HG02642 (cell line): ENCODE data around the gene AIG1.
"Not testable (repeated sequence)": the region's sequence is repeated elsewhere in the genome, so short reads cannot be mapped to it uniquely, and the experiment has no call there.

Experiments used
- ATAC-seq: cut with Tn5 transposase; IDR thresholded peaks from one replicate; pipeline ENCODE4 v1.9.1; 2021; ENCODE audit warnings: mild to moderate bottlenecking; ENCODE audit not compliant: unreplicated experiment, poor library complexity

The AIG1 gene

GRCh38 chr6:143218233-143218632, 157.5 kb downstream of the AIG1 start:
- no peak for ATAC-seq

GRCh38 chr6:143221698-143222097, 161.0 kb downstream of the AIG1 start:
- ATAC-seq = no peak

DNA sequence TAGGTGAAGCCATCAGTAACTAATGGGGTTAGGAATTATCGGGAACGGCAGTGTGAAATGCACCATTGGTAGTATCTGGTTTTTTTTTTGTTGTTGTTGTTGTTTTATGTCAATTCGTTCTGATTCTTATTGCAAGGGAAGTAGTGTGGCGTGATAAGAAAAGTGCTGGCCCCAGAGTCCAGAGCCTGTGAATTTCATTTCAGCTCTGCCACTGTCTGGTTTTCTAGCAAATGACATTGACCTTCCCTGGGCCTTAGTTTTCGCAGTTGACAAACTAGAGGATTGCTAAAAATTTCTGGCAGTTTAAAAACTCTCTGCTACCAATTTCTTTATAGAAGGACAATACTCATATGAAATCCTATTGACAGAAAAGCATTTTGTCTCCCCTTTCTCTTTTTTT, 161.6 kb downstream of the AIG1 start:
- ATAC-seq = no peak

GRCh38 chr6:143222801-143223231, 162.1 kb downstream of the AIG1 start:
- no peak for ATAC-seq

GRCh38 chr6:143223895-143224294, 163.2 kb downstream of the AIG1 start:
- ATAC-seq = no peak

DNA sequence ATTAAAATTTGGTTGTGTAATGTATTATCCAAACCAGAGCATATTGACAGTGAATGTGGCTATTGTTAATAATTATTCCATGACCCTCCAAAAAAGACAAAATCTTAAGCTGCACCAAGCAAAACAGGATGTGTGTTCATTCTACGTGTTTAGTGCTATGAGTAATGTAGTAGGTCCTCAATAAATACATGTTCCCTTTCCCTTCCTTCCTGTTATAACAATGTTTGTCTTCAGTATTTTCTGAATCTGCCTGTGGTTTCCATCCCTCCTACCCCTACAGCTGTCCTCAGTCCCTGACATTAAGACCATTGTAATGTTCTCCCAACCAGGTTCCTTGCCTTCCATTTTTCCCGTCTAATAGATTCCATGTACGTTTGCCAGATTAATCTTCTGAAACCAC, 163.8 kb downstream of the AIG1 start:
- no peak for ATAC-seq

DNA sequence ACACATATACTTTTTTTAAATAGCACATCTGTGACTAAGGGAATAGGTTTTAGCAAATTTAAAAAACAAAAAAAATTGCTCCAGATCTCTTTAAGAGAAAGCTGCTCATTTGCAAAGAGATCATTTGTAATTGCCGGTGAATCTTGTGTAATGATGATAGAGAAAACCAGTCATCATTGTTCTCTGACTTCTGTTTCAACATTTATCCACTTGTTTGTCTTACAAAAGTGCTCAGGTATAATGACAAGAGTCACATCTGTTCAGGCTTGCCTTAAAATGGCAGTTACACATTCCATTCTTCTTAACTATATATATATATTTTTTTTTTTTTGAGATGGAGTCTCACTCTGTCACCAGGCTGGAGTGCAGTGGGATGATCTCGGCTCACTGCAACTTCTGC, 165.2 kb downstream of the AIG1 start:
- no peak for ATAC-seq

GRCh38 chr6:143227675-143228074, 167.0 kb downstream of the AIG1 start:
- no peak for ATAC-seq

GRCh38 chr6:143229400-143229799, 168.7 kb downstream of the AIG1 start:
- ATAC-seq = no peak

GRCh38 chr6:143232849-143233248, 172.2 kb downstream of the AIG1 start:
- ATAC-seq = no peak

GRCh38 chr6:143233554-143234285, 173.0 kb downstream of the AIG1 start:
- no peak for ATAC-seq

GRCh38 chr6:143234734-143235133, 174.0 kb downstream of the AIG1 start:
- ATAC-seq = no peak

DNA sequence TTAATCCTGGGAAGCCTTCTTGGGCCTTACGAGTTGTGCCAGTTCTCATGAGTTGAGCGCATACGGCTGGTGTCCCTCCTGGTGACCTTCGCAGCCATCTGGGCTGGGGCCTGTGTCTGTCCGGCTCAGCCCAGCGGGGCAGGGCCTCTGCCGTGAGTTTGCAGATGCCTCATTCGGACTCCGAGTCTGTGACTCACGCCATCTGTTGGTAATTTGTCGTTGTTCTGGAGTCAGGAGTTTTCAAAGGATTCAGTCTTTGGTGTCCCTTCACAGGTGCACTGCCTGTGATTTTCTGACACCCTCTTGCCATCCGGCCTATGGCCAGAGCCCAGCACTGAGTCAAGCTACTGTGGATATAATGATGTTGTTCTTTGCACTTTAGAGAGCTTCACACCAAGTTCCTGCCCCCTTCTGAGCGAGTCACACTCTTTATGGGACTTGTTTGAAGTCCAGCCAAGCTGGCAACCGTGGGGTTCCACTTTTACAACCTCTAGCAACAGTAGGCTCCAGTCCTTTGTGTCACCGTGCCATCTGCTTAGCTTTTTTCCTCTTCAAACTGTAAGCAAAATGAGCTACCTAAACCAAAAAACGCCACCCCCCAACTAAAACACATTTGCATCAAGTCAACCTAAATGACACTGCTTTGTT, 175.6 kb downstream of the AIG1 start:
- no peak for ATAC-seq

- ATAC-seq = no peak
Measured at GRCh38 chr6:143238306-143238705, 177.6 kb downstream of the AIG1 start.

GRCh38 chr6:143241111-143241510, 180.4 kb downstream of the AIG1 start:
- no peak for ATAC-seq

GRCh38 chr6:143241911-143242310, 181.2 kb downstream of the AIG1 start:
- no peak for ATAC-seq

GRCh38 chr6:143243786-143244185, 183.1 kb downstream of the AIG1 start:
- ATAC-seq = no peak

DNA sequence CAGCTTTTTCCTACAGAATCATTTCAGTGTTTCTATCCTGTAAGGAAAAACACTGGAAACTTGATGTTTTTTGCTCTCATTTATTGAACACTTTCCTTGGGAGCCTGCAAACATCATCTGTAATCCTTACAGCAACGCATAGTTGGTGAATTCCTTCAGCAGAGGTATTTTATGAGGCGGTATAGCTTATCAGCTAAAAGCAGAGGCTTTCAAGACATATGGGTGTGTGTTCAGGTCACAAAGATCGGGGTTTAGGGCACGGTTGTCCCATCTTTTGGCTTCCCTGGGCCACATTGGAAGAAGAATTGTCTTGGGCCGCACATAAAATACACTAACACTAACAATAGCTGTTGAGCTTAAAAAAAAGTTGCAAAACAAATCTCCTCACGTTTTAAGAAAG, 185.0 kb downstream of the AIG1 start:
- no peak for ATAC-seq

- not testable (repeated sequence) for ATAC-seq
Measured at GRCh38 chr6:143246166-143246775, 185.6 kb downstream of the AIG1 start.

- ATAC-seq = no peak
Measured at GRCh38 chr6:143247586-143247985, 186.9 kb downstream of the AIG1 start.

DNA sequence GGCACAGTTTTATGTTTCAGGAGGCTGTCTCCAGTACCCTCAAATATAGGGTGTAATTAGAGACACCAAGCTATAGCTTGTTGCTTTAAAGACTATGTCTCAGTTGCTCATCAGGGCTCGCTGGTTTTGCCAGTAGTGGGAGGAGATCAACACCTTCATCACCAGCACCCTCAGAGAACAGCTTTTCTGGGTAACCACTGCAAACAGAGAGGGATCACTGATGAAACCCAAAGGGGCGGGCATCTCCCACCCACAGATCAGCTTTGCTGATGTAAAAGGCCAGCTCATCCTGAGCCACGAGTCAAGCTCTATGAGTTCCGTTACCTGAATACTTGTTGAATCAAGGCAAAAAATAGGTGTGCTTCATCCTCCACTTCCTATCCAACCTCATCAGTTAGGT, 187.7 kb downstream of the AIG1 start:
- ATAC-seq = no peak

DNA sequence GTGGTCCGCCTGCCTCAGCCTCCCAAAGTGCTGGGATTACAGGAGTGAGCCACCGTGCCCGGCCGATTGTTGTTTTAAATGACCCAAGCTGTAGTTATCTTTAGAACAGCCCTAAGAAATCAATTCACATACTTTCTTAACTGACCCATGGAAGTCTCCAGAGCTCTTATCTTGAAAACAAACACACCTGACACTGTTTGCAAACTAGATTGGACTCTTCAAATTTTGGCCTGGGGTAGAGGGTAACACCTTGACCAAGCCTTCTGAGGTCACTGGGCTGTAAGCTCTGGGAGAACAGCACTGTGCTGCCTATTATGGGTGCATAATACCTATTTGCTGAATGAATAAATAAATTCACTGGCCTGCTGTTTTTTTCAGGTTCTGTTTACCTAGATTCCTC, 190.6 kb downstream of the AIG1 start:
- ATAC-seq = no peak
